Measurements from ENCODE around the gene PFKP.

The PFKP gene

GRCh38 chr10:3149918-3150317 lies 82.6 kb downstream of the PFKP start:
- H3K4me3 ChIP-seq (ENCODE audit: insufficient read depth, low read length, poor library complexity, severe bottlenecking) = no peak overlapping the region
- no peak overlapping the region for H3K9ac ChIP-seq (ENCODE audit: low read length)
- H3K36me3 ChIP-seq (ENCODE audit: low read length) = 0 out of 2 replicates have a peak, but pooled peaks cover 2% of the 10 kb centered on the region
- no peaks in the 10 kb centered on the region for H3K9me3 ChIP-seq (ENCODE audit: insufficient read depth, low read length)
- no peak overlapping the region for H2AFZ ChIP-seq (ENCODE audit: low read depth, low read length, severe bottlenecking)
- H3K27me3 ChIP-seq (ENCODE audit: low read length) = no peaks in the 10 kb centered on the region
- no peak overlapping the region for H3K27ac ChIP-seq (ENCODE audit: low read depth, low read length)
- no peak overlapping the region for H3K4me2 ChIP-seq (ENCODE audit: low read depth, low read length, poor library complexity, severe bottlenecking)
- no peaks in the 10 kb centered on the region for H3K79me2 ChIP-seq (ENCODE audit: insufficient read depth, low read length)
- no peaks in the 10 kb centered on the region for H3K9me2 ChIP-seq (replicated peaks; ENCODE audit: insufficient read depth, low read length)
- no peaks in the 10 kb centered on the region for H3F3A ChIP-seq (ENCODE audit: insufficient read depth)
- H4K20me1 ChIP-seq (ENCODE audit: low read depth, low read length) = no peaks in the 10 kb centered on the region
- TF ChIP-seq CTCF (IDR thresholded peaks at IDR 0.05; ENCODE audit: insufficient read depth, low read length, poor library complexity, severe bottlenecking) (no peak), EZH2phosphoT487 (conservative IDR thresholded peaks at IDR 0.05; ENCODE audit: low read length) (no peak)

- no peaks in the 10 kb centered on the region for H4K20me1 ChIP-seq (ENCODE audit: low read depth, low read length)
- no peaks in the 10 kb centered on the region for H3K79me2 ChIP-seq (ENCODE audit: insufficient read depth, low read length)
- H3K27me3 ChIP-seq (ENCODE audit: low read length) = no peaks in the 10 kb centered on the region
- no peak overlapping the region for H2AFZ ChIP-seq (ENCODE audit: low read depth, low read length, severe bottlenecking)
- no peak overlapping the region for H3K4me2 ChIP-seq (ENCODE audit: low read depth, low read length, poor library complexity, severe bottlenecking)
- H3K9me2 ChIP-seq (replicated peaks; ENCODE audit: insufficient read depth, low read length) = no peaks in the 10 kb centered on the region
- 0 out of 2 replicates have a peak, but pooled peaks cover 2% of the 10 kb centered on the region for H3K36me3 ChIP-seq (ENCODE audit: low read length)
- H3K9me3 ChIP-seq (ENCODE audit: insufficient read depth, low read length) = no peaks in the 10 kb centered on the region
- no peaks in the 10 kb centered on the region for H3F3A ChIP-seq (ENCODE audit: insufficient read depth)
- no peak overlapping the region for H3K9ac ChIP-seq (ENCODE audit: low read length)
- no peak overlapping the region for H3K4me3 ChIP-seq (ENCODE audit: insufficient read depth, low read length, poor library complexity, severe bottlenecking)
- no peak for TF ChIP-seq EZH2phosphoT487 (conservative IDR thresholded peaks at IDR 0.05; ENCODE audit: low read length)
- no peak for TF ChIP-seq CTCF (IDR thresholded peaks at IDR 0.05; ENCODE audit: insufficient read depth, low read length, poor library complexity, severe bottlenecking)
- H3K27ac ChIP-seq (ENCODE audit: low read depth, low read length) = no peak overlapping the region
These were observed 83.0 kb downstream of the PFKP start for GRCh38 chr10:3150366-3150765.

- H3K9me3 ChIP-seq (ENCODE audit: insufficient read depth, low read length) = no peaks in the 10 kb centered on the region
- TF ChIP-seq EZH2phosphoT487 (conservative IDR thresholded peaks at IDR 0.05; ENCODE audit: low read length) (no peak), CTCF (IDR thresholded peaks at IDR 0.05; ENCODE audit: insufficient read depth, low read length, poor library complexity, severe bottlenecking) (no peak)
- no peaks in the 10 kb centered on the region for H3K27me3 ChIP-seq (ENCODE audit: low read length)
- no peaks in the 10 kb centered on the region for H4K20me1 ChIP-seq (ENCODE audit: low read depth, low read length)
- no peaks in the 10 kb centered on the region for H3K9me2 ChIP-seq (replicated peaks; ENCODE audit: insufficient read depth, low read length)
- 0 out of 2 replicates have a peak, but pooled peaks cover 2% of the 10 kb centered on the region for H3K36me3 ChIP-seq (ENCODE audit: low read length)
- H3K4me3 ChIP-seq (ENCODE audit: insufficient read depth, low read length, poor library complexity, severe bottlenecking) = no peak overlapping the region
- no peak overlapping the region for H3K4me2 ChIP-seq (ENCODE audit: low read depth, low read length, poor library complexity, severe bottlenecking)
- H3K27ac ChIP-seq (ENCODE audit: low read depth, low read length) = no peak overlapping the region
- no peak overlapping the region for H3K9ac ChIP-seq (ENCODE audit: low read length)
- no peaks in the 10 kb centered on the region for H3F3A ChIP-seq (ENCODE audit: insufficient read depth)
- no peaks in the 10 kb centered on the region for H3K79me2 ChIP-seq (ENCODE audit: insufficient read depth, low read length)
- H2AFZ ChIP-seq (ENCODE audit: low read depth, low read length, severe bottlenecking) = no peak overlapping the region
These were observed 83.6 kb downstream of the PFKP start for GRCh38 chr10:3150961-3151360.

Data from SU-DHL-6 (cell line).